Activated CD8-positive, alpha-beta memory T cell treated with anti-CD3 and anti-CD28 coated beads for 48 hours (primary cell): Measurements from ENCODE around the gene CGB8.

ENCODE experiments used
- DNase-seq, 3 experiments: peaks; one replicate each; pipeline ENCODE4 v3.0.0-alpha.2; 2020; ENCODE audit warnings: low read depth in 2 of 3, low spot score in 2 of 3

CGB8 gene

GRCh38 chr19:49010453-49010852, 38.5 kb downstream of the CGB8 start:
- DNase-seq, result no peak

DNA sequence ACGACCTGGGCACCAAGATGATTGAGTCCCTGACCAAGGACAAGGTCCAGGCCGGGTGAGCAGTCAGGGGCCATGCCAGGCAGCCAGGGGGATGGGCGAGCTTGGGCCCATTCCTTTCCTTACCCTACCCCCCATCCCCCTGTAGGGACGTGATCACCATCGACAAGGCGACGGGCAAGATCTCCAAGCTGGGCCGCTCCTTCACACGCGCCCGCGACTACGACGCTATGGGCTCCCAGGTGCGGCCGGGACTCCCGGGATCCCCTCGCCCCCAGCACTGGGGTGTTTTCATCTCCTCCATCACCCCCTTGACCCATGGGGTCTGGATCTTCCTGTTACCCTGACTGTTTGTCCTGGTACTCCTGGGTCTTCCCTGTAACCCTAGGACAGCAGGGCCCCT, 39.1 kb downstream of the CGB8 start:
- DNase-seq, result no peak

DNA sequence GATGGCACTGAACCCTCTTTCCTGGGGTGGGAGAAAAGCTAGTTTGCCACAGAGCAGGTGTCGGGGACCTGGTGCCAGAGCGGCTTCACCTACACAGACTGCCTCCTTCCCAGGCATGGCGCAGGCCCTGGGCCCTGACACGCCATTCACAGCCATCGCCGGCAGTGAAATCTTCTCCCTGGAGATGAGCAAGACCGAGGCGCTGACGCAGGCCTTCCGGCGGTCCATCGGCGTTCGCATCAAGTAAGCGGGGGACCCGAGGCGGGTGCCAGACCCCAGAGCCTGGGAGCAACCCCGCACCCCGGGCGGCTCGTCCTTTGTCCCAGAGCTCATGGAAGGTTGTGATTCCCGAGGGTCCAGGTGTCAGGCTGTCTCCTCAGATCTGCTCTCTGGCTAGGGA, 42.0 kb downstream of the CGB8 start:
- no peak for DNase-seq

- DNase-seq, result no peak
Measured at GRCh38 chr19:49004964-49005614, 43.8 kb downstream of the CGB8 start.

DNA sequence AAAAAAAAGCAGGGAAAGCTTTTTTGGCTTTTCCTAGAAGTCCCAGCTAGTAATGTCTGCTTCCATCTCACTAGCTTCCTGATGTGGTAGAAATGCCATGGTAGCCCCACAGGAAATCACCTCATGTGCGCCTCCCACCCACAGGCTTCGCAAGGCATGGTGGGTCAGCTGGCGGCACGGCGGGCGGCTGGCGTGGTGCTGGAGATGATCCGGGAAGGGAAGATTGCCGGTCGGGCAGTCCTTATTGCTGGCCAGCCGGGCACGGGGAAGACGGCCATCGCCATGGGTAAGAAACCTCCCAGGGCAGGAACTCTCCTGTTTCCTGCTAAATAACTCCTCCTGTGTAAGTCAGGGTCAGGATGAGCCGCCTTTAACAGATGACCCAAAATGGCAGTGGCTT, 44.8 kb downstream of the CGB8 start:
- no peak for DNase-seq

DNA sequence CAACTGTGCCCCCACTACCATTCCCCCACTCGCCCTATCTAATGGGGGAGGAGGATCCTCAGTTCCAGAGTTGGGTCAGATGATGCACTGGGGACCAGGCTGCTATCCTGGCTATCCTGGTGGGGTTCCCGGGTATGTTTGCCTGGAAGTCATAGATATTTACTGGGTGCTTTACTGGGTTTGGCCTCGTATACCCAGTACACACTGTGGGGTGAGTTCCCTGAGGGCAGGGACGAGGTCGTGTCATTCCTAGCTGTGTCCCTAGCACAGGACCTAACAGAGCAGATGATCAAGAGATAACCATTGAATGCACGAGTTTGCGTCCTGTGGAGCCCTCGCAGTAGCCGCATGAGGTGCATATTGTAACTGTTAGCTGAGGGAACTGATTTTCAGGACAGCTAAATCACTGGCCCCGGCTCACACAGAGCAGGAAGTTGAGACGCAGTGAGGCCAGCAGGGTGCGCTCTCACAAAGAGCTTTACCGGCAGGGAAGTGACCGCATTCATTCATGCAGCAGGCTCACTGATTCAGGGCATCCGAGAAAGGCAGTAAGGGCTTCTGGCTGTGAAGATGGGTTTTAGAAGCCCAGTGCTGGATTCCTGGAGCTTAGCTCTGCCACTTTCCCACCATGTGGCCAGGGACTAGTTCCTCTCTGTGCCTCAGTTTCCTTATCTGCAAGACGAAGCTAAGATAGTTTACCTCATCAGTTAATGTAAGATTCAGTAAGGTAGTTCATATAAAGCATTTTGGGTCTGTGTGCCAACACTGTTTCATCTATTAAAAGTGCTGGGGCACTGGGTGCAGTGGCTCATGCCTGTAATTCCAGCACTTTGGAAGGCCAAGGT, 49.2 kb downstream of the CGB8 start:
- DNase-seq, result peak in 1 of 3 experiments; percentile 49

GRCh38 chr19:48997972-48998371, 50.9 kb downstream of the CGB8 start:
- DNase-seq, result no peak
